ENCODE results near the gene LRCH1. TPM values are rescaled to one million over a fixed set of nuclear protein-coding genes. Genes with fewer than 3 reads are reported as not detected.

Gene LRCH1
- total RNA-seq, 2 experiments from 2014 or later, result 16.7 to 27.8 TPM

DNA sequence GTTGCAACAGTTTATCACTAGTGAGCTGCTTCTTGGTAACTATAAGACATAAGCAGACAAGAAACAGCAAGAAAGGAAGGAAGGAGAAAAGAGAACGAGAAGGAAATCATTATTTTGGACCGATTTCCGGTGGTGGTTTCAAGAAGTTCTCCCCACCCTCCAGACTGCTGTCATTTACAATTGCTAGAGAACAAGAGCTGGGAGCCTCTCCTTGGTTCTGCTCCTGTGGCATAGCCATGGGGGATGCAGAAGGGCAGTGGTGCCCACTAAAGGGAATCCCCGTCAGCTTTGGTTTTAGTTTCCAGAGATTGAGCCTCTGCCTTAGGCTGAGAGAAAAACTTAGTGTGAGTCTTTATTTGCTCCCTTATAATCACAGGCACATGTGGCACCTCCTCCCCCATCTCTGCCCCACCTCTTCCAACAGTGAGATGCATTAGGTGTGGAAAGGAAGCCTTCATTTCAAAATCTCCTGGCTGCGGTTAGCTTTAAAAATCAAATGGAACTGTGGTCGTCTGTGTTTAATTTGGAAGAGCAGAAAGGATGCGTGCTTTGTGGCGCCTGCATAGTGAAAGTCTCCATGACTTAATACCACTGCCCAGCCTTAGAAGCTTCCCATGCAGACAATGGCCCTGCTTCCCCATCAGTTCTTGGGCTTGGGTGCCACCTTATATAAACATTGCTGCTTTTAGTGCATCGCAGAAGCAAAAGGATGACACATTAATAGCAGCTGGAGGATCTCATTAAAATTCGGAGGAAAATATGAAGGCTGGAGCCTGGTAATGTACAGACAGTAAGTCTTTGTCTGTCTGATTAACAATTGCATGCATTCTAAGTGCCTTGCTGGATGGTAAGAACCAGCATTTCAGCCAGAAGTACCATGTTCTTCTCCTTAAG, 25.0 kb downstream of the LRCH1 start:
- H3K36me3 ChIP-seq (ENCODE audit: insufficient read depth, low read length), result peaks cover 26% of the 10 kb centered on the region
- TF ChIP-seq, protein P1, sequence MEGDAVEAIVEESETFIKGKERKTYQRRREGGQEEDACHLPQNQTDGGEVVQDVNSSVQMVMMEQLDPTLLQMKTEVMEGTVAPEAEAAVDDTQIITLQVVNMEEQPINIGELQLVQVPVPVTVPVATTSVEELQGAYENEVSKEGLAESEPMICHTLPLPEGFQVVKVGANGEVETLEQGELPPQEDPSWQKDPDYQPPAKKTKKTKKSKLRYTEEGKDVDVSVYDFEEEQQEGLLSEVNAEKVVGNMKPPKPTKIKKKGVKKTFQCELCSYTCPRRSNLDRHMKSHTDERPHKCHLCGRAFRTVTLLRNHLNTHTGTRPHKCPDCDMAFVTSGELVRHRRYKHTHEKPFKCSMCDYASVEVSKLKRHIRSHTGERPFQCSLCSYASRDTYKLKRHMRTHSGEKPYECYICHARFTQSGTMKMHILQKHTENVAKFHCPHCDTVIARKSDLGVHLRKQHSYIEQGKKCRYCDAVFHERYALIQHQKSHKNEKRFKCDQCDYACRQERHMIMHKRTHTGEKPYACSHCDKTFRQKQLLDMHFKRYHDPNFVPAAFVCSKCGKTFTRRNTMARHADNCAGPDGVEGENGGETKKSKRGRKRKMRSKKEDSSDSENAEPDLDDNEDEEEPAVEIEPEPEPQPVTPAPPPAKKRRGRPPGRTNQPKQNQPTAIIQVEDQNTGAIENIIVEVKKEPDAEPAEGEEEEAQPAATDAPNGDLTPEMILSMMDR (conservative IDR thresholded peaks at IDR 0.05; ENCODE audit: low read length), result no peak
- no peak for TF ChIP-seq EZH2phosphoT487 (IDR thresholded peaks at IDR 0.05; ENCODE audit: borderline replicate concordance, low read depth, low read length)
- CTCF ChIA-PET (ENCODE audit: unreplicated experiment), result no interaction called here
- H3K4me1 ChIP-seq (ENCODE audit: insufficient read depth, low read length, poor library complexity, severe bottlenecking), result peaks cover 61% of the 10 kb centered on the region
- peaks cover 39% of the 10 kb centered on the region for H4K20me1 ChIP-seq (ENCODE audit: insufficient read depth, low read length)
- H3K79me2 ChIP-seq (ENCODE audit: insufficient read depth, low read depth, low read length), result peaks cover 98% of the 10 kb centered on the region
- peak overlapping the region; percentile 37 for H3K4me2 ChIP-seq (ENCODE audit: low read length)
- intact Hi-C loops (cut with micrococcal nuclease; ENCODE audit: unreplicated experiment), result no loop called here
- POLR2A ChIA-PET, result interaction anchor here (0.7 to 2.7 kb wide), 7 partner anchors 9 to 128 kb away, joined by 3 to 8 read pairs (median 4); no protein-coding TSS in a partner anchor
- BruUV-seq (replicated peaks), result no TSS peak
- no peak overlapping the region for H2AFZ ChIP-seq (ENCODE audit: low read length)
- H3K27ac ChIP-seq (ENCODE audit: low read depth, low read length, poor library complexity, severe bottlenecking), result no peak overlapping the region
- no peaks in the 10 kb centered on the region for H3K9me3 ChIP-seq (ENCODE audit: low read length)
- H3K9me2 ChIP-seq (ENCODE audit: insufficient read depth, low read length), result no peaks in the 10 kb centered on the region
- no peak overlapping the region for H3K4me3 ChIP-seq (ENCODE audit: low read depth, low read length, poor library complexity, severe bottlenecking)
- DNase-seq (ENCODE audit: low spot score), result no peak

- POLR2A ChIA-PET, result interaction anchor here (0.7 to 1.3 kb wide), 3 partner anchors 12 to 127 kb away, joined by 4 to 6 read pairs (median 5); no protein-coding TSS in a partner anchor
- TF ChIP-seq EZH2phosphoT487 (IDR thresholded peaks at IDR 0.05; ENCODE audit: borderline replicate concordance, low read depth, low read length), result no peak
- TF ChIP-seq, protein P1 (conservative IDR thresholded peaks at IDR 0.05; ENCODE audit: low read length), result no peak
These were observed 25.6 kb downstream of the LRCH1 start for GRCh38 chr13:46578590-46578975.

More at GRCh38 chr13:46578590-46578975, 25.6 kb downstream of the LRCH1 start:
- Histone ChIP-seq H3K4me3 (ENCODE audit: low read depth, low read length, poor library complexity, severe bottlenecking) (no peak overlapping the region), H4K20me1 (ENCODE audit: insufficient read depth, low read length) (peaks cover 35% of the 10 kb centered on the region), H2AFZ (ENCODE audit: low read length) (no peak overlapping the region), H3K79me2 (ENCODE audit: insufficient read depth, low read depth, low read length) (peaks cover 98% of the 10 kb centered on the region), H3K9me3 (ENCODE audit: low read length) (no peaks in the 10 kb centered on the region), H3K9me2 (ENCODE audit: insufficient read depth, low read length) (no peaks in the 10 kb centered on the region), H3K36me3 (ENCODE audit: insufficient read depth, low read length) (peaks cover 24% of the 10 kb centered on the region), H3K4me2 (ENCODE audit: low read length) (peak overlapping the region; percentile 37), H3K4me1 (ENCODE audit: insufficient read depth, low read length, poor library complexity, severe bottlenecking) (peaks cover 63% of the 10 kb centered on the region), H3K27ac (ENCODE audit: low read depth, low read length, poor library complexity, severe bottlenecking) (no peak overlapping the region)
- intact Hi-C loops (cut with micrococcal nuclease; ENCODE audit: unreplicated experiment), result no loop called here
- DNase-seq (ENCODE audit: low spot score), result no peak
- BruUV-seq (replicated peaks), result no TSS peak
- CTCF ChIA-PET (ENCODE audit: unreplicated experiment), result no interaction called here
